GM12873 (cell line): ENCODE data around the gene SAPCD2.

ENCODE experiments used
- CTCF ChIP-seq: IDR thresholded peaks from 2 replicates; pipeline ENCODE4 v1.5.1; 2012; ENCODE audit warnings: low read depth, mild to moderate bottlenecking, moderate library complexity, low read length, control low read depth; ENCODE audit not compliant: insufficient read depth; ENCODE audit errors: missing control alignments

Gene SAPCD2

DNA sequence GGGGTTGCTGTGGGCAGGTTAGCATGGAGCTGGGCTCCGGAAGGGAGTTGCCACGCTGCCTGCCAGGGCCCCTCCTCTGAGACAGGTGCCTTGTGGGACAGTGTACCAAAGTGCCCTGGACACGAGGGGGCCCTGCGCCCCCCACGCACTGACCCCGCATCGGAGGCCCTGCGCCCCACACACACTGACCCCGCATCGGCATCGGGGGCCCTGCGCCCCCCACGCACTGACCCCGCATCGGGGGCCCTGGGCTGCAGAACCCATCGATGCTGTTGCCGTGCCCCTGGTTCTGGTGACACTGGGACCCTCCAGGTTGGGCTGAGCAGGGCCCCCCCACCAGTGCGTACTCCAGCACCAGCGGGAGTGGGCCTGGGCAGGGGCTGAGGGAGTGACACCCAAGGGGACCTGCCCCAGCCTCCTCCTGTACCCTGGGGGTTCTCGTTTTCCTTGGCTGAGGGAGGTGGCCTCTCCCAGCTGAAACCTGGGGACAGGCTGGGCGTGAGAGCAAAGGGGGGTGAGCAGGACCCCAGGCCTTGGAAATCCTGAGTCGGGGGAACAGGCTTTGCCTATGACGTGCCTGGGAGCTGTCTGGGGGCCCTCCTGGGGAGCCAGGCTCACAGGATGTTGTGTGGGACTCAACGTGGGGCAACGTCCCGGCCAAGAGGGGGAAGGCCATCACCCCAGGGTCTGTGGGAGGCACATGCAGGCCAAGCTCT is 6.9 kb downstream of the SAPCD2 start:
- no peak for TF ChIP-seq CTCF

DNA sequence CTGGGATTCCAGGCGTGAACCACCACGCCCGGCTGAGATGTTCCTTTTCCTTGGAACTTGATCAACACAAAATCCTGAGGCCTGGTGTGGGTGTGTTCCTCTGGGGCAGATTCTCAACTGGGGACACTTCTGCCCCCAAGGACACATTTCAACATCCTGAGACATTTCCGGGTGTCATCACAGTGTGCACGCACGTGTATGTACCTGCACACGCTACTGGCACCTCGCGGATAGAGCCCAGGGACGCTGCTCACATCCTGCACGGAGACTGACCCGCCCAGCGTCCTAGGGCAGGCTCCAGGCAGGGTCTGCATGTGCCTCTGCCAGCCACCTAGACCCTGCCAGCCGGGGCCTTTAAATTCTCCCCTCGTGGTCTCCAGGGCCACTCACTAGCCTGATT is 8.0 kb downstream of the SAPCD2 start:
- no peak for TF ChIP-seq CTCF

DNA sequence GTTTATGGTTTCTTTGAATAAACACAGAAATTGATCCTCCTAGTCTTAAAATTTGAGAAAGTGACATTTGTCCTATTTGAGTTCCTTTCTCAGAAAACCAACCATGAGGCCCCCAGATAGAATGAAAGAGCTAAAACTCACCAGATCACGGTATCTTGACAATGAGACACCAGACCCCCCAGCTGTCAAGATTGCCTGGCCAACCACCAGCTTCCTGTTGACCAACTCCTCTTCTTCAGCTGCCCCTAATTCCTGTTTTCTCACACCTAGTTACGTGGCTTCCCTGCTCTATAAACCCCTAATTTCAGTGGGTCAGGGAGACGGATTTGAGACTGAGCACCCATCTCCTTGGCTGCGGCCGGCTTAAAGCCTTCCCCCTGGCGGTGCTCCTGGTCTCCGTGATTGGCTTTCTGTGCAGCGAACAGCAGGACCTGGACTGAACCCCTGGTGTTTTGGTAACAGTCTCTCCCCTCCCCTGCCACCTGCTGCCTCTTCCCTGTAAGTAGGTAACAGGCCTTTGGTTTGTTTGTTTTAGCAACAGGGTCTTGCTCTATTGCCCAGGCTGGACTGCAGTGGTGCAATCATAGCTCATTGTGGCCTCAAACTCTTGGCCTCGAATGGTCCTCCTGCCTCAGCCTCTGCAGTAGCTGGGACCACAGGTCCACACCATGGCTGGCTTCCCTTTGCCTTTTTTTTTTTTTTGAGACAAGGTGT is 11.7 kb downstream of the SAPCD2 start:
- TF ChIP-seq CTCF, result no peak

DNA sequence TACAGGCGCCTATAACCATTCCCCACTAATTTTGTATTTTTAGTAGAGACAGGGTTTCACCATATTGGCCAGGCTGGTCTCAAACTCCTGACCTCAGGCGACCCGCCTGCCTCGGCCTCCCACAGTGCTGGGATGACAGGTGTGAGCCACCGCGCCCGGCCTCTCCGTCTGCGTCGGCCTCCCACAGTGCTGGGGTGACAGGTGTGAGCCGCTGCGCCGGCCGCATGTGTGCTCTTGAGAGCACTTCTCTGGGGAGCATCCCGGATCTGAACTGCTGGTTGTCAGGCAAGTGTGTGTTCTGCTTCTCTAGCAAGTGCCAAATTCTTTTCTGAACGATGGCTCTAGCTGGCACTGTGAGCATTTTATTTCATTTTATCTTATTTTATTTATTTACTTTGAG is 12.8 kb downstream of the SAPCD2 start:
- no peak for TF ChIP-seq CTCF

DNA sequence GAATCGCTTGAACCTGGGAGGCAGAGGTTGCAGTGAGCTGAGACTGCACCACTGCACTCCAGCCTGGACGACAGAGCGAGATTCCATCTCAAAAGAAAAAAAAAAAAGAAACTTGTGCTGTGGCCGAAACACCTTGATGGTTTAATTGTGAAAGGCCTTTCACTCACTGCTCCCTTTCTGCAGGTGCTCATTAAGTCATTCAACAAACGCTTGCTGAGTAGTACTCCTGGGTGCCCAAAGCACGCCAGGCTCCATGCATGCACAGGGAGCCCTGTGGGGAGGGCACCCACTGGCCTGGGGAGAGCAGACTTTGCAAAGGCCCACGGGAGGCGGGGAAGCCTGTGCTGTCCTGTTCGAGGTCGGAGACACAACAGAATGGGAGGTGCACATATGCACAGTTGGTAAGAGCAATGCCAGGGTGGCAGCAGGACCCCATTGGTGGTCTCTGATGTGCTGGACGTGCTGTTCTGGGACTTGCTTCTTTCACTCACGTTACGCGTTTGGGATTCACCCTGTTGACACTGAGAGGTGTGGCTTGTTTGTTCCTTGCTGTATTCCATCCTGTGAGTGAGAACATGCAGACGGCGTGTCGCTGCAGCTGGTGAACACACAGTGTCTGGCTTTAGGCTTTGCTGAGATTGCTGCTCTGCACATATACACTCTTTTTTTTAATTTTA is 13.5 kb downstream of the SAPCD2 start:
- no peak for TF ChIP-seq CTCF

GRCh38 chr9:137055385-137056364 is 14.7 kb downstream of the SAPCD2 start:
- TF ChIP-seq CTCF, result no peak

DNA sequence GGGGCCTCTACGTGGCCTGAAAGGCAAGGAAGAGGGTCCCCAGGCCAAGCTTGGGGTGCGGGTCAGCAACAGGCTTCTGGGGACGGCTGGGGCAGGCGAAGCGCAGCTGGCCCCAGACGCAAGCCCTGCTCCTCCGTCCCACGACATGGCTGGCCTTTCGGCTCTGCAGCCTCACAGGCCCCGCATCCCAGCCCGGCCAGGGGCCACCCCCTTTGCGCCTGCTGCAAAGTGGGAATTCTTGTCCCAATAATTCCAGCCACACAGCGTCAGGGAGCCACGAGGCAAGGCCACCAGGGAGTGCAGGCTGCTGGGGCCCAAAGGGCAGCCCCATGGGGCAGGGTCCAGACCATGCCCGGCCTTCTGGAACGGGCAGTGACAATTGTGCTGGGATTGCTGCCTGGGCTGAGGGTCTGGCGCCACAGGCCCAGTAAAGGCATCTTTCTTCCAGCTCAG is 15.4 kb downstream of the SAPCD2 start:
- no peak for TF ChIP-seq CTCF
